Measurements from ENCODE around the gene HOXD8. TPM values are rescaled to one million over a fixed set of nuclear protein-coding genes. Genes with fewer than 3 reads are reported as not detected.

HOXD8 gene
- total and polyA plus RNA-seq, 9 of the 15 experiments (the other 6 are each of a cell fraction or from before 2014, with no cell fraction given) = 0.04 to 0.15 TPM; not detected in 7

DNA sequence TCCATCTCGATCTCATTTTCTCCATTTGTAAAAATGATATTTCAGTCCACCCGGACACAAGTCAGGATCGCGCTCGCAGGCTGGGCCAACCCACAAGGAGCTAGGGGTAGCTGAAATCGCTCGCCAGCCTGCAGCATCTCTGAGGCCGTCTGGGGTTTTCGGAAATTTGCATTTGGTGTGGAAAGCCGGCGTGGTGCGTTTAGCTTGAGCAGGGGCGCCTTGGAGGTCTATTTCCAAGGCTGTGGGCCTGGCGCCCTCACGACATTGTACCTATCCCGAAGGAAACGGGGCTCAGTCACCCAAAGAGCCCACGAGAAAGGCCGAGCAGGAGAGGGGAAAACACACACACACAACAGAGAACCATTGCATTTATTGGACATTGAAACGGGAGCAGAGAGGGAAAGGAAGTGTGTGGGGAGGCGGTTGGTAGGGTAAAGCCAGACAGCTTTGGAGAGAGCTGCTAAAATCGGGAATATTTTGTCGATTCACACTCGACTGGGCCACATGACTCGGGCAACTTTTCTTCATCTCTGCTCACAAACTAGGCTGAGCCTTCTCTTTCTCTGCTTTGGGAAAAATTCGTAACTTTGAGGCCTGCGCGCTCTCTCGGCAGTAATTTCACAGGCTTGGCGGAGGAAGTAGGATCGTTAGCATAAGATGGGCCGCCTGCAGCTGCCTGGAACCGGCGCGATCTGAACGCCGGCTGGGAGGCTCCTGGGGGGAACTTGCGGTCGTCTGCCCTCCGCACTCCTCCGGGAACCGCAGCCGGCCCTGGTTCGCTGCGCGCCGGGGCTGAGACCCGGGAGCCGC, 1.1 kb upstream of the HOXD8 start (continued):
- no peak for TF ChIP-seq ZBTB12 (CRISPR knock-in tag; IDR thresholded peaks at IDR 0.05)
- TF ChIP-seq MYBL2 (IDR thresholded peaks at IDR 0.05; ENCODE audit: low read depth) = no peak
- TF ChIP-seq MYBL2 (CRISPR knock-in tag; IDR thresholded peaks at IDR 0.05; ENCODE audit: borderline replicate concordance) = no peak
- no peak for TF ChIP-seq SMAD4 (CRISPR knock-in tag; conservative IDR thresholded peaks at IDR 0.05)
- no peak for TF ChIP-seq SMARCC2 (IDR thresholded peaks at IDR 0.05; ENCODE audit: low read depth)
- no peak for TF ChIP-seq LEF1 (IDR thresholded peaks at IDR 0.05)

DNA sequence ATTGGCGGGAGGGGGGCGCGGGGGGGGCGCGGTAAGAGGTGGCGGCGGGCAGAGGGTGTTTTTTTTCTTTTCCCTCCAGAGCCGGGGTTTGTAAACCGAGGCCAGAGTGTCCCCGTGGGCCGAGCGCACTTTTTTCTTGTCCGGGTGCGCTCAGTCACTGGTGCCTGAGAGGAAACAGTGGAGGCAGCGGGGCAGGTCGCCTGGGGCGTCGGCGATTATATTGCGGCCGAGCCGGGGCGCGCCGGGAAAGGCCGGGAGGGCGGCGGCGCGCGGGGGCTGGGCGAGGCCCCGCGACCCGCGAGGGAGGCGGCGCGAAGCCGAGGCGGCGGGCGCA, 275 bp downstream of the HOXD8 start:
- no peaks in the 10 kb centered on the region for H3K36me3 ChIP-seq (ENCODE audit: control insufficient read depth, insufficient read depth, low read length)
- TF ChIP-seq NFATC3 (IDR thresholded peaks at IDR 0.05) (no peak), HOXB6 (CRISPR knock-in tag; IDR thresholded peaks at IDR 0.05; ENCODE audit: borderline replicate concordance) (no peak)
- no peaks in the 10 kb centered on the region for H3K9me3 ChIP-seq (replicated peaks; ENCODE audit: control insufficient read depth, insufficient read depth, low read depth, low read length)
- H3K9me1 ChIP-seq (ENCODE audit: control insufficient read depth, insufficient read depth, low read length) = no peaks in the 10 kb centered on the region
- intact Hi-C loops (cut with micrococcal nuclease) = loop anchor here (5.0 kb wide), 2 partner anchors 423 to 683 kb away; no protein-coding TSS in a partner anchor
- H3K9ac ChIP-seq (ENCODE audit: insufficient read depth in 1 of 2, low read depth in 2 of 2, low read length in 2 of 2) = peak overlapping the region in 1 of 2 experiments; percentile 62; a peak in 2 of 4 replicates
- FAIRE-seq (no peak), DNase-seq (ENCODE audit: extremely low read depth in 1 of 4, low spot score in 3 of 4) (peak in 1 of 4 experiments; percentile 17), ATAC-seq (no peak)
- in situ Hi-C loops (cut with MboI) = loop anchor here (5.0 to 25.0 kb wide), 4 partner anchors 508 to 1633 kb away; no protein-coding TSS in a partner anchor
- peak overlapping the region; percentile 29; the same call in 1 of the 2 replicates for H3K4me2 ChIP-seq (ENCODE audit: insufficient read depth, low read length)
- no peak overlapping the region for H2AFZ ChIP-seq (ENCODE audit: low read depth, low read length)
- no TSS peak for BruUV-seq (replicated peaks)
- peak overlapping the region; percentile 27 for H3K4me3 ChIP-seq
- ChIA-PET CTCF (ENCODE audit: low intra/inter-chr PET ratio) (no interaction called here), POLR2A (interaction anchor here (0.7 kb wide), 1 partner anchor 331 kb away, joined by 3 read pairs; no protein-coding TSS in a partner anchor)
- H3K4me1 ChIP-seq (replicated peaks in 1 of 2; ENCODE audit: control insufficient read depth in 2 of 2, insufficient read depth in 2 of 2, low read length in 2 of 2) = peaks cover 0 to 21% of the 10 kb centered on the region in 2 experiments; a peak in 2 of 5 replicates
- 4% methylated on average over 25 of the region's 43 CpGs for WGBS (ENCODE audit: insufficient coverage, low coverage, missing lambda C conversion rate)
- no peaks in the 10 kb centered on the region for H3K79me2 ChIP-seq (ENCODE audit: control insufficient read depth, insufficient read depth, low read length)
- H4K20me1 ChIP-seq (replicated peaks; ENCODE audit: control insufficient read depth, insufficient read depth, low read length) = 0 out of 2 replicates have a peak, but pooled peaks cover 5% of the 10 kb centered on the region
- H3K27me3 ChIP-seq (ENCODE audit: control insufficient read depth in 2 of 2, insufficient read depth in 2 of 2, low read length in 2 of 2) = peaks cover 50 to 65% of the 10 kb centered on the region in 2 experiments
- no peak overlapping the region for H3K27ac ChIP-seq (ENCODE audit: extremely low read depth, low read depth, low read length)

All from K562 (cell line).